CD14-positive monocyte (primary cell): ENCODE measurements around the gene STT3B. TPM values are rescaled to one million over a fixed set of nuclear protein-coding genes. Genes with fewer than 3 reads are reported as not detected.

ENCODE experiments used
- DNase-seq, 3 donors: peaks; one replicate each; pipeline ENCODE4 v3.0.0-alpha.2; 2011 to 2022
- H2AFZ ChIP-seq: 2 replicates; pipeline ENCODE4 v1.6.0; 2012; ENCODE audit warnings: mild to moderate bottlenecking, low read depth, low read length, inconsistent platforms; ENCODE audit not compliant: insufficient read depth, poor library complexity, severe bottlenecking
- H3K27ac ChIP-seq, 2 donors: 1 replicate in 1 of 2; 2 replicates in 1 of 2; pipeline ENCODE4 v1.5.1; 2012 to 2013; ENCODE audit warnings: low read length in 2 of 2, control low read depth in 1 of 2, inconsistent platforms in 1 of 2, low read depth in 1 of 2, mild to moderate bottlenecking in 1 of 2
- H3K27me3 ChIP-seq, 2 donors: one replicate each; pipeline versions ENCODE4 v1.6.0 to v1.6.1; 2011 to 2013; ENCODE audit warnings: low read length in 2 of 2; ENCODE audit not compliant: control insufficient read depth in 2 of 2, insufficient read depth in 2 of 2
- H3K36me3 ChIP-seq, 2 donors: replicated peaks in 1 of 2; 1 replicate in 1 of 2; 2 replicates in 1 of 2; pipeline versions ENCODE4 v1.5.1 to v1.6.1; 2012 to 2013; ENCODE audit warnings: low read length in 2 of 2, control low read depth in 1 of 2, inconsistent platforms in 1 of 2, mild to moderate bottlenecking in 1 of 2; ENCODE audit not compliant: insufficient read depth in 2 of 2, control insufficient read depth in 1 of 2
- H3K4me1 ChIP-seq, 2 donors: 1 replicate in 1 of 2; 2 replicates in 1 of 2; pipeline versions ENCODE4 v1.5.1 to v1.6.1; 2012 to 2013; ENCODE audit warnings: low read length in 2 of 2, control low read depth in 1 of 2, inconsistent platforms in 1 of 2, mild to moderate bottlenecking in 1 of 2, moderate library complexity in 1 of 2; ENCODE audit not compliant: insufficient read depth in 2 of 2, control insufficient read depth in 1 of 2
- H3K4me2 ChIP-seq: replicated peaks from 2 replicates; pipeline ENCODE3; 2012; ENCODE audit warnings: low read length, moderate library complexity, mild to moderate bottlenecking; ENCODE audit not compliant: poor library complexity, severe bottlenecking; ENCODE audit errors: extremely low read depth
- H3K4me3 ChIP-seq, 3 experiments: fragments of 200-600 bp in 1 of 3; sonication (generic) in 1 of 3; replicated peaks in 1 of 3; 1 replicate in 2 of 3; 2 replicates in 1 of 3; pipeline ENCODE4 v1.5.1; 2011 to 2013; ENCODE audit warnings: low read length in 3 of 3, mild to moderate bottlenecking in 3 of 3, control low read depth in 2 of 3, low read depth in 2 of 3, inconsistent platforms in 1 of 3, moderate library complexity in 1 of 3
- H3K79me2 ChIP-seq: 2 replicates; pipeline ENCODE4 v1.6.0; 2012; ENCODE audit warnings: mild to moderate bottlenecking, control low read depth, inconsistent platforms, low read length, moderate library complexity; ENCODE audit not compliant: insufficient read depth
- H3K9ac ChIP-seq: 2 replicates; pipeline ENCODE4 v1.6.0; 2017; ENCODE audit warnings: low read length, mild to moderate bottlenecking; ENCODE audit not compliant: insufficient read depth, poor library complexity, severe bottlenecking
- H3K9me3 ChIP-seq, 2 donors: replicated peaks in 1 of 2; 1 replicate in 1 of 2; 2 replicates in 1 of 2; pipeline versions ENCODE4 v1.5.1 to v1.6.1; 2012 to 2013; ENCODE audit warnings: low read length in 2 of 2, control low read depth in 1 of 2; ENCODE audit not compliant: control insufficient read depth in 1 of 2, insufficient read depth in 1 of 2
- H4K20me1 ChIP-seq: 2 replicates; pipeline ENCODE4 v1.6.0; 2012; ENCODE audit warnings: mild to moderate bottlenecking, low read length, control low read depth, moderate library complexity; ENCODE audit not compliant: insufficient read depth
- H3K27ac Mint-ChIP-seq, 7 donors: one replicate each; pipeline ENCODE4 v1.8.0; 2020; ENCODE audit warnings: mild to moderate bottlenecking in 7 of 7, mixed read lengths in 7 of 7, moderate library complexity in 6 of 7, inconsistent platforms in 2 of 7
- H3K27me3 Mint-ChIP-seq, 3 donors: one replicate each; pipeline ENCODE4 v1.8.0; 2021 to 2022; ENCODE audit warnings: low read depth in 3 of 3, mild to moderate bottlenecking in 3 of 3, mixed read lengths in 3 of 3, moderate library complexity in 3 of 3, inconsistent platforms in 1 of 3
- H3K36me3 Mint-ChIP-seq, 2 donors: one replicate each; pipeline ENCODE4 v1.8.0; 2020; ENCODE audit warnings: mixed read lengths in 2 of 2, inconsistent platforms in 1 of 2, mild to moderate bottlenecking in 1 of 2
- H3K4me1 Mint-ChIP-seq: one replicate; pipeline ENCODE4 v1.8.0; 2020; ENCODE audit warnings: mild to moderate bottlenecking, mixed read lengths
- H3K4me3 Mint-ChIP-seq, 2 donors: one replicate each; pipeline ENCODE4 v1.8.0; 2020; ENCODE audit warnings: mild to moderate bottlenecking in 2 of 2, mixed read lengths in 2 of 2, moderate library complexity in 1 of 2
- H3K9me3 Mint-ChIP-seq, 7 donors: one replicate each; pipeline ENCODE4 v1.8.0; 2020 to 2022; ENCODE audit warnings: mixed read lengths in 7 of 7, mild to moderate bottlenecking in 6 of 7, moderate library complexity in 6 of 7, inconsistent platforms in 2 of 7
- WGBS: methylation state at CpG from one replicate; pipeline ENCODE4 v1.1.5; 2013; ENCODE audit warnings: missing lambda C conversion rate; ENCODE audit not compliant: insufficient coverage; 5-methylcytosine and 5-hydroxymethylcytosine counted together
- intact Hi-C, 2 donors: fragments of 100-400 bp; cut with micrococcal nuclease; formaldehyde crosslinking; loops; one replicate each; pipeline versions ENCODE4 v1.15.0 to v1.15.1; 2023
- polyA plus RNA-seq, 3 donors: library from polyadenylated mRNA; depleted of rRNA in 1 of 3; unstranded in 2 of 3; stranded (reverse) in 1 of 3; fragments of 300-500 nt in 2 of 3; fragments of >200 nt in 1 of 3; fragmentation: Illumina TruSeq in 2 of 3; gene quantifications; 1 replicate in 2 of 3; 2 replicates in 1 of 3; pipeline ENCODE4 v1.2.3, GENCODE V29; 2012 to 2021
- TF ChIP-seq, protein P1 (sequence below): fragments of 200-600 bp; IDR thresholded peaks from one replicate; pipeline ENCODE4 v1.8.0; 2022; ENCODE audit warnings: antibody characterized with exemption, mild to moderate bottlenecking

STT3B gene
- polyA plus RNA-seq, 3 donors: 47.3 to 97.0 (median 86.3) TPM

DNA sequence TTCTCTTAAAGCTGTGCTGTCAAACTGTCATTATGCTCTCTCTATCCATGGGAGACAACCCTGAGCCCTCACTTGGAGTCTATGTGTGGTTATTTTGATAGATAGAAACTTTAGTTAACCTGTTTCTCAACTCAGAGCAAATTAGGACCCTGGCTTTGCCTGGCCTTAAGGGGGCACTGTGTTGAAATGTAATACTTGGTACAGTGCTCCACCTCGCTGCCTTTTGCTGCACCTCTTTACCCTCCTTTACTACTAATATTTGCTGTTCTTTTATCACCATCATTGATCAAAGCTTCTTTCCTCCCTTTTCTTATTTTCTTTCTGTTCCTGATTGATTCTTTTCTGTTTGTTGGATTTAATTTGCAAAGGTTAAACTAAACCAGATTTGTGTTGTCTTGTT is 34.3 kb downstream of the STT3B start:
- H3K4me3 ChIP-seq: no peak overlapping the region
- H2AFZ ChIP-seq: no peak overlapping the region
- no CpG with 5 or more reads among the region's 1 CpG for WGBS
- no peak overlapping the region for H3K4me3 Mint-ChIP-seq
- H3K9ac ChIP-seq: no peak overlapping the region
- H3K27me3 Mint-ChIP-seq: peaks cover 0 to 1% (median 0%) of the 10 kb centered on the region in 3 donors
- H3K4me2 ChIP-seq: no peak overlapping the region
- H3K9me3 Mint-ChIP-seq: no peaks in the 10 kb centered on the region
- H3K36me3 Mint-ChIP-seq: no peaks in the 10 kb centered on the region
- TF ChIP-seq, protein P1, sequence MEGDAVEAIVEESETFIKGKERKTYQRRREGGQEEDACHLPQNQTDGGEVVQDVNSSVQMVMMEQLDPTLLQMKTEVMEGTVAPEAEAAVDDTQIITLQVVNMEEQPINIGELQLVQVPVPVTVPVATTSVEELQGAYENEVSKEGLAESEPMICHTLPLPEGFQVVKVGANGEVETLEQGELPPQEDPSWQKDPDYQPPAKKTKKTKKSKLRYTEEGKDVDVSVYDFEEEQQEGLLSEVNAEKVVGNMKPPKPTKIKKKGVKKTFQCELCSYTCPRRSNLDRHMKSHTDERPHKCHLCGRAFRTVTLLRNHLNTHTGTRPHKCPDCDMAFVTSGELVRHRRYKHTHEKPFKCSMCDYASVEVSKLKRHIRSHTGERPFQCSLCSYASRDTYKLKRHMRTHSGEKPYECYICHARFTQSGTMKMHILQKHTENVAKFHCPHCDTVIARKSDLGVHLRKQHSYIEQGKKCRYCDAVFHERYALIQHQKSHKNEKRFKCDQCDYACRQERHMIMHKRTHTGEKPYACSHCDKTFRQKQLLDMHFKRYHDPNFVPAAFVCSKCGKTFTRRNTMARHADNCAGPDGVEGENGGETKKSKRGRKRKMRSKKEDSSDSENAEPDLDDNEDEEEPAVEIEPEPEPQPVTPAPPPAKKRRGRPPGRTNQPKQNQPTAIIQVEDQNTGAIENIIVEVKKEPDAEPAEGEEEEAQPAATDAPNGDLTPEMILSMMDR: no peak
- DNase-seq: no peak
- peaks cover 7 to 24% of the 10 kb centered on the region in 2 donors for H3K4me1 ChIP-seq
- H3K9me3 ChIP-seq: no peaks in the 10 kb centered on the region
- peak overlapping the region in 3 of 7 donors; percentile 25 to 70 (median 52) for H3K27ac Mint-ChIP-seq
- H3K27ac ChIP-seq: no peak overlapping the region
- intact Hi-C loops: no loop called here
- no peaks in the 10 kb centered on the region for H3K36me3 ChIP-seq
- H3K27me3 ChIP-seq: no peaks in the 10 kb centered on the region
- peaks cover 97% of the 10 kb centered on the region for H3K79me2 ChIP-seq
- H3K4me1 Mint-ChIP-seq: peaks cover 49% of the 10 kb centered on the region
- peaks cover 96% of the 10 kb centered on the region for H4K20me1 ChIP-seq

DNA sequence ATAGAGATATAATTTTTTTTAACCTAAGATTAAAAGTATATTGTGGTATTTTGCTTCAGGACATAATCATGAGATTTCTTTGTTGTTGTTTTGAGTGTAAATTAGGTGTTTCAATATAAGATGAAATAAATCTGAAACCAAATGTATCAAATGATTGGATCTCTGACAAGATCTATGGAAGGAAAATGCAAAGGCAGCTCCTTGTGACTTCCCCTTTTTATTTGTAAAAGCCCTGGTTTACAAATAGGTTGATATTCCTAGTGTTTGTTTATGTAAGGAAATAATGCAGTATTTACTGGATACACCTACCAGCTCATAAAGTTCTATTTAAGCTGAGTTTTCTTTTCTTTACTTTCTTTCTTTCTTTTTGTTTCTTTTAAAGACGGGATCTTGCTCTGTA is 35.9 kb downstream of the STT3B start:
- Mint-ChIP-seq H3K36me3 (no peaks in the 10 kb centered on the region), H3K4me3 (no peak overlapping the region), H3K4me1 (peaks cover 40% of the 10 kb centered on the region), H3K27me3 (peaks cover 0 to 1% (median 0%) of the 10 kb centered on the region in 3 donors), H3K9me3 (no peaks in the 10 kb centered on the region), H3K27ac (peak overlapping the region in 1 of 7 donors; percentile 85)
- Histone ChIP-seq H3K79me2 (peaks cover 97% of the 10 kb centered on the region), H3K4me3 (no peak overlapping the region), H4K20me1 (peaks cover 95% of the 10 kb centered on the region), H3K9me3 (no peaks in the 10 kb centered on the region), H3K27me3 (no peaks in the 10 kb centered on the region), H3K36me3 (no peaks in the 10 kb centered on the region), H3K9ac (no peak overlapping the region), H2AFZ (no peak overlapping the region), H3K4me2 (no peak overlapping the region), H3K27ac (no peak overlapping the region), H3K4me1 (peaks cover 22 to 31% of the 10 kb centered on the region in 2 donors)
- no peak for DNase-seq
- 100% methylated on average over 1 of the region's 1 CpG for WGBS
- TF ChIP-seq, protein P1: no peak
- intact Hi-C loops: no loop called here
